Activated CD8-positive, alpha-beta T cell treated with anti-CD3 and anti-CD28 coated beads for 36 hours (primary cell): Measurements from ENCODE around the gene ZNF860. TPM values are rescaled to one million over a fixed set of nuclear protein-coding genes. Genes with fewer than 3 reads are reported as not detected.
A peak's percentile ranks its signal among the peaks of the same experiment; 100 is the strongest.

Source experiments
- ATAC-seq: fragments of 200-7000 bp; cut with Tn5 transposase; one replicate; pipeline ENCODE4 v1.10.0; 2021; ENCODE audit warnings: mild to moderate bottlenecking, moderate library complexity
- CTCF ChIA-PET: fragments of 350-600 bp; sonication (Branson Sonifier 250); formaldehyde crosslinking; loops from one replicate; lab custom pipeline; 2021; ENCODE audit warnings: antibody characterized with exemption; lab: Charles Lee
- POLR2A ChIA-PET: fragments of 350-600 bp; sonication (Branson Sonifier 250); formaldehyde crosslinking; loops from one replicate; lab custom pipeline; 2021; ENCODE audit warnings: antibody characterized with exemption; lab: Charles Lee
- DNase-seq: peaks from one replicate; pipeline ENCODE4 v3.0.0-alpha.2; 2020
- H3K27ac Mint-ChIP-seq: one replicate; pipeline ENCODE4 v1.8.0; 2021; ENCODE audit warnings: mild to moderate bottlenecking, mixed read lengths
- H3K27me3 Mint-ChIP-seq: one replicate; pipeline ENCODE4 v1.8.0; 2021; ENCODE audit warnings: mixed read lengths
- H3K36me3 Mint-ChIP-seq: one replicate; pipeline ENCODE4 v1.8.0; 2021; ENCODE audit warnings: low read depth, mixed read lengths
- H3K4me1 Mint-ChIP-seq: one replicate; pipeline ENCODE4 v1.8.0; 2021; ENCODE audit warnings: low read depth, mixed read lengths
- H3K4me3 Mint-ChIP-seq: one replicate; pipeline ENCODE4 v1.8.0; 2021; ENCODE audit warnings: mild to moderate bottlenecking, moderate library complexity, mixed read lengths
- H3K9me3 Mint-ChIP-seq: one replicate; pipeline ENCODE4 v1.8.0; 2021; ENCODE audit warnings: mixed read lengths
- CTCF ChIP-seq: fragments of 200-600 bp; IDR thresholded peaks from one replicate; pipeline ENCODE4 v1.8.0; 2022; ENCODE audit warnings: antibody characterized with exemption, mild to moderate bottlenecking
- intact Hi-C: fragments of 100-400 bp; cut with micrococcal nuclease; formaldehyde crosslinking; loops from one replicate; pipeline ENCODE4 v1.10.0; 2022
- total RNA-seq, 2 experiments: library from RNA; stranded (reverse); gene quantifications; one replicate each; pipeline ENCODE4 v1.2.3, GENCODE V29; 2021

ZNF860 gene
- not detected for total RNA-seq

GRCh38 chr3:31981206-31982181, at the start of gene ZNF860, which contains the start of gene OSBPL10:
Gene ZNF860 (plus strand): TSS chr3:31981750. CDS start chr3:31989080, 7,330 bp downstream.
Gene OSBPL10 (minus strand): TSS chr3:31981262. CDS start chr3:31981179, 83 bp downstream.
- CTCF ChIA-PET = interaction anchor here (0.9 kb wide), 1 partner anchor 16 kb away, joined by 4 read pairs; no protein-coding TSS in a partner anchor
- no peak within 1 kb of the TSS for H3K27ac Mint-ChIP-seq
- peak within 1 kb of the TSS; percentile 73 for H3K4me3 Mint-ChIP-seq
- peaks cover 16% of the 10 kb centered on the region for H3K4me1 Mint-ChIP-seq
- no peaks in the 10 kb centered on the region for H3K36me3 Mint-ChIP-seq
- peak; percentile 32 for ATAC-seq
- peak; percentile 23 for DNase-seq
- POLR2A ChIA-PET = no interaction called here
- TF ChIP-seq CTCF = no peak
- H3K9me3 Mint-ChIP-seq = peaks cover 2% of the 10 kb centered on the region
- H3K27me3 Mint-ChIP-seq = peaks cover 49% of the 10 kb centered on the region
- intact Hi-C loops = no loop called here

- no peak for TF ChIP-seq CTCF
- Mint-ChIP-seq H3K36me3 (peaks cover 3% of the 10 kb centered on the region), H3K27ac (no peak overlapping the region), H3K4me3 (no peak overlapping the region), H3K27me3 (no peaks in the 10 kb centered on the region), H3K4me1 (peaks cover 9% of the 10 kb centered on the region), H3K9me3 (peaks cover 3% of the 10 kb centered on the region)
- intact Hi-C loops = no loop called here
- no peak for ATAC-seq
- no peak for DNase-seq
- ChIA-PET CTCF (no interaction called here), POLR2A (no interaction called here)
Observed at GRCh38 chr3:31932990-31933389, 48.6 kb upstream of the ZNF860 start.

- no peak for ATAC-seq
- intact Hi-C loops = no loop called here
- Mint-ChIP-seq H3K27ac (no peak overlapping the region), H3K9me3 (no peaks in the 10 kb centered on the region), H3K36me3 (no peaks in the 10 kb centered on the region), H3K4me1 (peaks cover 5% of the 10 kb centered on the region), H3K27me3 (no peaks in the 10 kb centered on the region), H3K4me3 (no peak overlapping the region)
- no peak for TF ChIP-seq CTCF
- no peak for DNase-seq
- POLR2A ChIA-PET = no interaction called here
- CTCF ChIA-PET = no interaction called here
Observed at GRCh38 chr3:31934018-31934417, 47.5 kb upstream of the ZNF860 start.

GRCh38 chr3:31934866-31935265, 46.7 kb upstream of the ZNF860 start:
- POLR2A ChIA-PET = interaction anchor here (0.6 kb wide), 1 partner anchor 150 kb away, joined by 3 read pairs; no protein-coding TSS in a partner anchor
- ATAC-seq = no peak
- no peak for TF ChIP-seq CTCF
- no peak for DNase-seq
- intact Hi-C loops = no loop called here
- H3K36me3 Mint-ChIP-seq = no peaks in the 10 kb centered on the region
- H3K4me1 Mint-ChIP-seq = peaks cover 5% of the 10 kb centered on the region
- no peaks in the 10 kb centered on the region for H3K27me3 Mint-ChIP-seq
- no peak overlapping the region for H3K27ac Mint-ChIP-seq
- CTCF ChIA-PET = no interaction called here
- no peak overlapping the region for H3K4me3 Mint-ChIP-seq
- H3K9me3 Mint-ChIP-seq = no peaks in the 10 kb centered on the region
